Mammary epithelial cell (primary cell): ENCODE measurements around the gene DYDC1.

Experiments
- EZH2 ChIP-seq: IDR thresholded peaks from 2 replicates; pipeline ENCODE4 v1.6.1; 2012; ENCODE audit warnings: low read length, inconsistent platforms, borderline replicate concordance
- TF ChIP-seq, protein P1 (sequence below), 2 donors: IDR thresholded peaks in 1 of 2; conservative IDR thresholded peaks in 1 of 2; 2 replicates each; pipeline ENCODE4 v1.5.1; 2011 to 2012; ENCODE audit warnings: inconsistent platforms in 2 of 2, low read length in 2 of 2, mild to moderate bottlenecking in 2 of 2, control low read depth in 1 of 2, low read depth in 1 of 2; ENCODE audit not compliant: insufficient read depth in 1 of 2; ENCODE audit errors: extremely low read depth in 1 of 2

DNA sequence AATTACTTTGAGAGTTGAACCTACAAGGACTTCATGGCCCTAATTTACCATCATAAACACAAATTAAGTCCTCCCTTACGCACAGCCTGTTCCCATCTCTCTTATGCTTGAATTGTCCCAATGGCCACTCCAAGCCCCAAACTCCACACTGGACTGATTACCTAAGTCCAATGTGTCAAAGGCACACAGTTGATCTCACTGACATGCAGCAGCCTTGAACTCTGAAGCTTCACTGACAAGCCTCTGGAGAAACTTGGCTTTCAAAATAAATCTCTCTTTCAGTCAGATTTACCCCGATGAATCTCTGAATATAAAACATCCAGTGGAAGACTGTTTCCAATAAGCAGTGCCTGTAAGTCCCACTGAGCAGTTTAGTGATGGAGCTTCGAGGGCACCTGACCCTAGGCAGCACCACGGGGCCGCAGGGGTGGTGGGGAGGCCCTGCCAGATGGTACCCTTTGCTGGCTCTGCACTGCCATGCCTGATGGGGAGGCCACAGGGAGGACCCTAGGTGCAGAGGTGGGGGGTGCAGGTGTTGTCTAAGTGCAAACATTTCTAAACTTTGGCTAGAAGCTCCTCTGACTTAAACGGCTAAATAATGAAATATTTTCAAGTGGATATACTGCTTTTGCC is 63.8 kb downstream of the DYDC1 start:
- TF ChIP-seq, protein P1, sequence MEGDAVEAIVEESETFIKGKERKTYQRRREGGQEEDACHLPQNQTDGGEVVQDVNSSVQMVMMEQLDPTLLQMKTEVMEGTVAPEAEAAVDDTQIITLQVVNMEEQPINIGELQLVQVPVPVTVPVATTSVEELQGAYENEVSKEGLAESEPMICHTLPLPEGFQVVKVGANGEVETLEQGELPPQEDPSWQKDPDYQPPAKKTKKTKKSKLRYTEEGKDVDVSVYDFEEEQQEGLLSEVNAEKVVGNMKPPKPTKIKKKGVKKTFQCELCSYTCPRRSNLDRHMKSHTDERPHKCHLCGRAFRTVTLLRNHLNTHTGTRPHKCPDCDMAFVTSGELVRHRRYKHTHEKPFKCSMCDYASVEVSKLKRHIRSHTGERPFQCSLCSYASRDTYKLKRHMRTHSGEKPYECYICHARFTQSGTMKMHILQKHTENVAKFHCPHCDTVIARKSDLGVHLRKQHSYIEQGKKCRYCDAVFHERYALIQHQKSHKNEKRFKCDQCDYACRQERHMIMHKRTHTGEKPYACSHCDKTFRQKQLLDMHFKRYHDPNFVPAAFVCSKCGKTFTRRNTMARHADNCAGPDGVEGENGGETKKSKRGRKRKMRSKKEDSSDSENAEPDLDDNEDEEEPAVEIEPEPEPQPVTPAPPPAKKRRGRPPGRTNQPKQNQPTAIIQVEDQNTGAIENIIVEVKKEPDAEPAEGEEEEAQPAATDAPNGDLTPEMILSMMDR (conservative IDR thresholded peaks at IDR 0.05 in 1 of 2, IDR thresholded peaks at IDR 0.05 in 1 of 2; ENCODE audit: extremely low read depth in 1 of 2, insufficient read depth in 1 of 2, low read depth in 1 of 2, low read length in 2 of 2): no peak
- TF ChIP-seq EZH2: no peak
